MM.1S (cell line): Measurements from ENCODE around the gene PRKCSH.
"Not testable (repeated sequence)": the region's sequence is repeated elsewhere in the genome, so short reads cannot be mapped to it uniquely, and the experiment has no call there.

Experiments
- DNase-seq: peaks from one replicate; pipeline ENCODE4 v3.0.0-alpha.2; 2015
- H2AFZ ChIP-seq: fragments of 300-600 bp; sonication (generic); 2 replicates; pipeline ENCODE4 v1.6.0; 2016; ENCODE audit warnings: antibody characterized with exemption, low read length
- H3F3A ChIP-seq: fragments of 300-600 bp; sonication (generic); 2 replicates; pipeline ENCODE4 v1.6.1; 2016; ENCODE audit warnings: mild to moderate bottlenecking, antibody characterized with exemption, low read length, moderate library complexity, mixed read lengths; ENCODE audit not compliant: insufficient read depth
- H3K27ac ChIP-seq: fragments of 300-600 bp; sonication (generic); 2 replicates; pipeline ENCODE4 v1.5.1; 2016; ENCODE audit warnings: mild to moderate bottlenecking, low read length
- H3K27me3 ChIP-seq: fragments of 300-600 bp; sonication (generic); replicated peaks from 2 replicates; pipeline ENCODE4 v1.6.0; 2016; ENCODE audit warnings: low read length; ENCODE audit not compliant: insufficient read depth
- H3K36me3 ChIP-seq: fragments of 300-600 bp; sonication (generic); replicated peaks from 2 replicates; pipeline ENCODE4 v1.6.1; 2016; ENCODE audit warnings: mild to moderate bottlenecking, low read length, mixed read lengths; ENCODE audit not compliant: insufficient read depth
- H3K4me1 ChIP-seq: fragments of 300-600 bp; sonication (generic); 2 replicates; pipeline ENCODE4 v1.6.1; 2016; ENCODE audit warnings: low read length, mixed read lengths
- H3K4me2 ChIP-seq: fragments of 300-600 bp; sonication (generic); 2 replicates; pipeline ENCODE4 v1.6.0; 2016; ENCODE audit warnings: low read depth, low read length
- H3K4me3 ChIP-seq: fragments of 300-600 bp; sonication (generic); 2 replicates; pipeline ENCODE4 v1.5.1; 2016; ENCODE audit warnings: low read length, mixed read lengths
- H3K79me2 ChIP-seq: fragments of 300-600 bp; sonication (generic); 2 replicates; pipeline ENCODE4 v1.6.1; 2016; ENCODE audit warnings: mixed run types, low read length, mixed read lengths
- H3K9ac ChIP-seq: fragments of 300-600 bp; sonication (generic); 2 replicates; pipeline ENCODE4 v1.6.1; 2016; ENCODE audit warnings: low read length, mixed read lengths
- H3K9me2 ChIP-seq: fragments of 300-600 bp; sonication (generic); replicated peaks from 2 replicates; pipeline ENCODE4 v1.6.1; 2016; ENCODE audit warnings: mild to moderate bottlenecking, low read length, mixed read lengths; ENCODE audit not compliant: insufficient read depth
- H3K9me3 ChIP-seq: fragments of 300-600 bp; sonication (generic); replicated peaks from 2 replicates; pipeline ENCODE4 v1.6.1; 2016; ENCODE audit warnings: mild to moderate bottlenecking, low read length, mixed read lengths; ENCODE audit not compliant: insufficient read depth
- H4K20me1 ChIP-seq: fragments of 300-600 bp; sonication (generic); 2 replicates; pipeline ENCODE4 v1.6.1; 2016; ENCODE audit warnings: mild to moderate bottlenecking, low read length, moderate library complexity, mixed read lengths; ENCODE audit not compliant: insufficient read depth
- CTCF ChIP-seq: fragments of 300-600 bp; sonication (generic); IDR thresholded peaks from 2 replicates; pipeline ENCODE4 v1.5.1; 2016; ENCODE audit warnings: antibody characterized with exemption, low read length, mixed read lengths
- EZH2 ChIP-seq: fragments of 300-600 bp; sonication (generic); optimal IDR thresholded peaks from 2 replicates; pipeline ENCODE3; 2017; ENCODE audit warnings: low read depth, mild to moderate bottlenecking, antibody characterized with exemption, low read length, mixed read lengths
- EZH2phosphoT487 ChIP-seq: fragments of 300-600 bp; sonication (generic); IDR thresholded peaks from 2 replicates; pipeline ENCODE4 v1.6.1; 2018; ENCODE audit warnings: antibody characterized with exemption, low read length

Gene PRKCSH

GRCh38 chr19:11452620-11453310 is 17.3 kb downstream of the PRKCSH start:
- H3K27me3 ChIP-seq: peaks cover 10% of the 10 kb centered on the region
- H3K9me2 ChIP-seq: no peaks in the 10 kb centered on the region
- no peaks in the 10 kb centered on the region for H3K9me3 ChIP-seq
- no peaks in the 10 kb centered on the region for H3K4me1 ChIP-seq
- H3K36me3 ChIP-seq: no peaks in the 10 kb centered on the region
- H4K20me1 ChIP-seq: no peaks in the 10 kb centered on the region
- no peak overlapping the region for H3K9ac ChIP-seq
- no peaks in the 10 kb centered on the region for H3K79me2 ChIP-seq
- no peaks in the 10 kb centered on the region for H3F3A ChIP-seq
- H2AFZ ChIP-seq: no peak overlapping the region
- no peak overlapping the region for H3K4me3 ChIP-seq
- TF ChIP-seq EZH2phosphoT487 (no peak), CTCF (0 out of 2 replicates have a peak, but pooled peaks have one; percentile 12), EZH2 (no peak)
- no peak for DNase-seq
- no peak overlapping the region for H3K27ac ChIP-seq
- no peak overlapping the region for H3K4me2 ChIP-seq

GRCh38 chr19:11453468-11454341 is 18.3 kb downstream of the PRKCSH start:
- no peak overlapping the region for H3K9ac ChIP-seq
- TF ChIP-seq EZH2phosphoT487 (no peak), CTCF (peak; percentile 58), EZH2 (no peak)
- H3K4me3 ChIP-seq: no peak overlapping the region

GRCh38 chr19:11455233-11455554 is 19.8 kb downstream of the PRKCSH start:
- H3K4me1 ChIP-seq, H4K20me1 ChIP-seq, H3F3A ChIP-seq, H2AFZ ChIP-seq, H3K79me2 ChIP-seq, H3K9ac ChIP-seq, H3K4me3 ChIP-seq, H3K9me3 ChIP-seq, H3K4me2 ChIP-seq, DNase-seq, H3K27ac ChIP-seq, H3K36me3 ChIP-seq, H3K9me2 ChIP-seq: not testable (repeated sequence)
- H3K27me3 ChIP-seq: peaks cover 32% of the 10 kb centered on the region

More at GRCh38 chr19:11453468-11454341, 18.3 kb downstream of the PRKCSH start:
- Histone ChIP-seq H4K20me1 (no peaks in the 10 kb centered on the region), H3F3A (no peaks in the 10 kb centered on the region), H3K36me3 (no peaks in the 10 kb centered on the region), H3K9me2 (no peaks in the 10 kb centered on the region), H3K79me2 (no peaks in the 10 kb centered on the region), H3K9me3 (no peaks in the 10 kb centered on the region), H3K4me1 (no peaks in the 10 kb centered on the region), H3K27me3 (peaks cover 20% of the 10 kb centered on the region), H2AFZ (peak overlapping the region; percentile 42; the same call in 1 of the 2 replicates), H3K4me2 (peak overlapping the region; percentile 45; the same call in 1 of the 2 replicates), H3K27ac (no peak overlapping the region)
- no peak for DNase-seq
